ENCODE results near the gene NEGR1. TPM values are rescaled to one million over a fixed set of nuclear protein-coding genes. Genes with fewer than 3 reads are reported as not detected.

The NEGR1 gene
- total and polyA plus RNA-seq, 12 donors: 2.3 to 18.3 (median 5.2) TPM

DNA sequence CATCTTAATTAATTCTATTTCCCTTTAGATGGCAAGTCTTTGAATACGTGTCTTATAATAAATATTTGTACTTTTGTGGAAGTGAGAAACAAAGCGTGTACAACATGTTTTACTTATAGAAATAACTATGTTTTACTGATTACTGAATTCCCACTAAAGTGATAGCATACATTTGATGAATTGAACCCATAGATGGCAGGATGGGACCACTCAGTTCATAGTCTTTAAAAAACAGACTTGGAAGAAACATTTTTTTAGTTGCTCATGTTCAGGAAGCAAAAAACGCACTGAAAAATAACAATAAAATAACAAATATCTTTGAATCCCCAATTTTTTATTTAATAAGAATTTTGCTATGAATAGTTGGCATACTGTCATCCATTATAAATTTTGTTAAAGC, 694.4 kb downstream of the NEGR1 start:
- intact Hi-C loops (cut with DNase I): loop anchor here in 9 of 10 donors (2.0 to 10.0 kb wide), 5 partner anchors 449 to 697 kb away; partner anchors contain the start of gene NEGR1 (in 1 of the 9)
- TF ChIP-seq, protein P1, sequence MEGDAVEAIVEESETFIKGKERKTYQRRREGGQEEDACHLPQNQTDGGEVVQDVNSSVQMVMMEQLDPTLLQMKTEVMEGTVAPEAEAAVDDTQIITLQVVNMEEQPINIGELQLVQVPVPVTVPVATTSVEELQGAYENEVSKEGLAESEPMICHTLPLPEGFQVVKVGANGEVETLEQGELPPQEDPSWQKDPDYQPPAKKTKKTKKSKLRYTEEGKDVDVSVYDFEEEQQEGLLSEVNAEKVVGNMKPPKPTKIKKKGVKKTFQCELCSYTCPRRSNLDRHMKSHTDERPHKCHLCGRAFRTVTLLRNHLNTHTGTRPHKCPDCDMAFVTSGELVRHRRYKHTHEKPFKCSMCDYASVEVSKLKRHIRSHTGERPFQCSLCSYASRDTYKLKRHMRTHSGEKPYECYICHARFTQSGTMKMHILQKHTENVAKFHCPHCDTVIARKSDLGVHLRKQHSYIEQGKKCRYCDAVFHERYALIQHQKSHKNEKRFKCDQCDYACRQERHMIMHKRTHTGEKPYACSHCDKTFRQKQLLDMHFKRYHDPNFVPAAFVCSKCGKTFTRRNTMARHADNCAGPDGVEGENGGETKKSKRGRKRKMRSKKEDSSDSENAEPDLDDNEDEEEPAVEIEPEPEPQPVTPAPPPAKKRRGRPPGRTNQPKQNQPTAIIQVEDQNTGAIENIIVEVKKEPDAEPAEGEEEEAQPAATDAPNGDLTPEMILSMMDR (IDR thresholded peaks at IDR 0.05): peak in 8 of 9 donors; percentile 7 to 59 (median 50)
- WGBS, 2 donors: 43 to 54% methylated on average over 3 of the region's 3 CpGs
- no peaks in the 10 kb centered on the region for H3K4me1 ChIP-seq
- H3K9me3 ChIP-seq: no peaks in the 10 kb centered on the region
- no peaks in the 10 kb centered on the region for H3K27me3 ChIP-seq
- no peaks in the 10 kb centered on the region for H3K36me3 ChIP-seq
- H3K27ac ChIP-seq: no peak overlapping the region
- H3K4me3 ChIP-seq: no peak overlapping the region
- ATAC-seq (peak in 2 of 8 donors; percentile 43 to 49), DNase-seq (no peak)

DNA sequence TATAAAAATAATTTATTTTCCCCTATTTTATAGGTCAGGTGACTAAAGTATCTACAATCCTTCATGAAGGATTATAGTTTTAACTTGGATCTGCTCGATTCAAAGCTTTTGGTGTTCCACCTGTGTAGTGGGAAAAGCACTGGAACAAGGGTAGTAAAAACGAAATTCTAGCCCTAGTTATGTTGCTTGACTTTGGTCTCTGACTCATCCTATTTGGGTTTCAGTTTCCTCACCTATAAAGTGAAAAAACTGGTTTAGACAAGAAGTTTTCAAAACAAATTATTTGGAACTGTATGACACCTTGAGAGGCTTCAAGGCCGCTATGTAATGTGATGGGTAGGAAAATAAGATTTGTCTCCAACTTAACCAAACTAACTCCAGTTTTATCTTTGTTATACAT, 696.3 kb downstream of the NEGR1 start:
- Histone ChIP-seq H3K4me1 (no peaks in the 10 kb centered on the region), H3K4me3 (no peak overlapping the region), H3K27ac (no peak overlapping the region), H3K27me3 (no peaks in the 10 kb centered on the region), H3K9me3 (no peaks in the 10 kb centered on the region), H3K36me3 (no peaks in the 10 kb centered on the region)
- no peak for DNase-seq
- 76 to 77% methylated on average over 3 of the region's 3 CpGs for WGBS, 2 donors
- ATAC-seq: no peak
- intact Hi-C loops (cut with DNase I): loop anchor here in 5 of 10 donors (5.0 to 10.0 kb wide), 2 partner anchors 451 to 699 kb away; partner anchors contain the start of gene NEGR1 (in 1 of the 5)
- TF ChIP-seq, protein P1 (IDR thresholded peaks at IDR 0.05): no peak

DNA sequence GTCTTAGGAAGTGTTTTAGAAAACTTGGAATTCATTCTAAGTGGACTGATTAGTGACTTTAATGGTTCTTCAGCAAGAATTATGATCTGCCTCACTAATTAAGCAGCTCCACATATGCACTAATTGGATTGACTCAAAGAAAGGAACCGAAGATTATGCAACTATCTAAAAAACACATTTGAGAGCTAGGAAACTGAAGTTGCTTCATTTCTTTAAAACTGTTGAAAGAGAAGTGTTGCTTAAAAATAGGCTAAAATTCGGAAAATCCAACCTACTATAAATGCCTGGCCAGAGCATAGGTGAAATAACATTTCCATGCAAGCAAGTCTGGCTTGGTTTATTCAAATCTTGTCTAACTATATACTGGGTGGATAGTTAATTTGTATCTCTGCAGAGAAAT, 698.6 kb downstream of the NEGR1 start:
- TF ChIP-seq, protein P1 (IDR thresholded peaks at IDR 0.05): no peak
- Histone ChIP-seq H3K27ac (no peak overlapping the region), H3K4me3 (no peak overlapping the region), H3K27me3 (no peaks in the 10 kb centered on the region), H3K36me3 (no peaks in the 10 kb centered on the region), H3K9me3 (no peaks in the 10 kb centered on the region), H3K4me1 (no peaks in the 10 kb centered on the region)
- WGBS, 2 donors: 75 to 85% methylated on average over 2 of the region's 2 CpGs
- ATAC-seq (no peak), DNase-seq (no peak)
- intact Hi-C loops (cut with DNase I): loop anchor here in 2 of 10 donors (5.0 to 10.0 kb wide), 2 partner anchors 449 to 701 kb away; partner anchors contain the start of gene NEGR1 (in 1 of the 2)

DNA sequence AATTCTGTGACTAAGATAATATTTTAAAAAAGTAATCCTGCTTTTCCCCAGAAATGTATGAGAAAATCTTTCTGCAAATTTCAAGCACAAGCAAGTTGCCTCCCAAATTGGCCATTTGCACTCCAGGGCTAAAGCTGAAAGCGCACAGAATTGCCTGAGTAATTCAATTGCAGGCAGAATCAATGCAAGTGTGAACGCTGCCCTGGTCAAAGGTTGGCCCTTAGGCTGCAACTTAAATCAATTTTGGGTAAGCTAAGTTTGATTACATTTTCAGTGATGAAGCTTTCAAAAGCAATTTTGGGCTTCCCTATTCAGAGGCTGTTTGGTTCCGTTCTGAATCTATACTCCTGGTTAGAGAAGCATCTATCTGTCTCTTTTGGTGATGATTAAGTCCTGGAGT, 699.7 kb downstream of the NEGR1 start:
- Histone ChIP-seq H3K4me1 (no peaks in the 10 kb centered on the region), H3K27ac (no peak overlapping the region), H3K9me3 (no peaks in the 10 kb centered on the region), H3K36me3 (no peaks in the 10 kb centered on the region), H3K27me3 (no peaks in the 10 kb centered on the region), H3K4me3 (no peak overlapping the region)
- ATAC-seq (no peak), DNase-seq (no peak)
- WGBS, 2 donors: 83 to 88% methylated on average over 3 of the region's 3 CpGs
- intact Hi-C loops (cut with DNase I): loop anchor here in 2 of 10 donors (5.0 to 10.0 kb wide), 2 partner anchors 450 to 702 kb away; partner anchors contain the start of gene NEGR1 (in 1 of the 2)
- TF ChIP-seq, protein P1 (IDR thresholded peaks at IDR 0.05): no peak

Measured in heart right ventricle (tissue), 16 donors.